Thyroid gland (tissue), 4 donors: ENCODE measurements around the gene CACNB4. TPM values are rescaled to one million over a fixed set of nuclear protein-coding genes. Genes with fewer than 3 reads are reported as not detected.

Source experiments
- DNase-seq, 2 donors: peaks; one replicate each; pipeline ENCODE4 v3.0.0-alpha.2; 2019
- H3K27ac ChIP-seq, 3 donors: fragments of 200-600 bp; sonication (generic); 1 replicate in 2 of 3; 2 replicates in 1 of 3; pipeline ENCODE4 v1.5.1; 2016 to 2019; ENCODE audit warnings: mild to moderate bottlenecking in 1 of 3, moderate library complexity in 1 of 3
- H3K27me3 ChIP-seq: fragments of 200-600 bp; sonication (generic); one replicate; pipeline ENCODE4 v1.5.1; 2019
- H3K36me3 ChIP-seq, 2 donors: fragments of 200-600 bp; sonication (generic); one replicate each; pipeline ENCODE4 v1.5.1; 2016 to 2019
- H3K4me1 ChIP-seq, 2 donors: fragments of 200-600 bp; sonication (generic); one replicate each; pipeline ENCODE4 v1.5.1; 2017 to 2019
- H3K4me3 ChIP-seq, 3 donors: fragments of 200-600 bp; sonication (generic); replicated peaks in 1 of 3; 1 replicate in 2 of 3; 2 replicates in 1 of 3; pipeline ENCODE4 v1.5.1; 2016; ENCODE audit warnings: mild to moderate bottlenecking in 1 of 3
- H3K9me3 ChIP-seq: fragments of 200-600 bp; sonication (generic); one replicate; pipeline ENCODE4 v1.5.1; 2017
- CTCF ChIP-seq, 6 experiments: fragments of 200-600 bp in 3 of 6; fragments of 450-650 bp in 3 of 6; sonication (generic) in 3 of 6; IDR thresholded peaks; one replicate each; pipeline ENCODE4 v1.5.1; 2016 to 2019; ENCODE audit warnings: antibody characterized with exemption in 6 of 6, mild to moderate bottlenecking in 2 of 6, inconsistent platforms in 1 of 6, moderate library complexity in 1 of 6
- POLR2A ChIP-seq, 2 donors: fragments of 450-650 bp; IDR thresholded peaks; one replicate each; pipeline ENCODE4 v1.6.1; 2017; ENCODE audit warnings: antibody characterized with exemption in 2 of 2, mild to moderate bottlenecking in 2 of 2, moderate library complexity in 1 of 2
- WGBS, 2 donors: methylation state at CpG; one replicate each; pipeline ENCODE4 v1.1.5; 2017; 5-methylcytosine and 5-hydroxymethylcytosine counted together
- intact Hi-C: fragments of 100-400 bp; cut with DNase I; formaldehyde crosslinking; loops from one replicate; pipeline ENCODE4 v1.15.1; 2023
- total RNA-seq, 4 donors: library from RNA; depleted of rRNA; stranded (reverse); fragments of >200 nt; gene quantifications; one replicate each; pipeline ENCODE4 v1.2.3, GENCODE V29; 2016

CACNB4 gene
- total RNA-seq, 4 donors from 2014 or later: 3.0 to 3.6 (median 3.2) TPM

GRCh38 chr2:151840216-151841046, 258.4 kb downstream of the CACNB4 start:
- 82 to 83% methylated on average over 5 of the region's 5 CpGs for WGBS, 2 donors
- Histone ChIP-seq H3K27me3 (no peaks in the 10 kb centered on the region), H3K9me3 (no peaks in the 10 kb centered on the region), H3K4me3 (no peak overlapping the region), H3K36me3 (no peaks in the 10 kb centered on the region), H3K27ac (no peak overlapping the region), H3K4me1 (no peaks in the 10 kb centered on the region)
- no peak for DNase-seq
- no peak for TF ChIP-seq POLR2A (IDR thresholded peaks at IDR 0.05)
- no peak for TF ChIP-seq CTCF (IDR thresholded peaks at IDR 0.05)
- intact Hi-C loops: no loop called here

GRCh38 chr2:151837926-151838325, 260.9 kb downstream of the CACNB4 start:
- no peak overlapping the region for H3K27ac ChIP-seq
- H3K27me3 ChIP-seq: no peaks in the 10 kb centered on the region
- intact Hi-C loops: no loop called here
- no peaks in the 10 kb centered on the region for H3K4me1 ChIP-seq
- H3K9me3 ChIP-seq: no peaks in the 10 kb centered on the region
- no peak for DNase-seq
- H3K4me3 ChIP-seq: no peak overlapping the region
- H3K36me3 ChIP-seq: no peaks in the 10 kb centered on the region
- 89 to 90% methylated on average over 3 of the region's 3 CpGs for WGBS, 2 donors
- TF ChIP-seq POLR2A (IDR thresholded peaks at IDR 0.05): no peak
- TF ChIP-seq CTCF (IDR thresholded peaks at IDR 0.05): no peak

GRCh38 chr2:151833984-151834383, 264.9 kb downstream of the CACNB4 start:
- H3K27ac ChIP-seq: no peak overlapping the region
- no peak overlapping the region for H3K4me3 ChIP-seq
- H3K4me1 ChIP-seq: no peaks in the 10 kb centered on the region
- TF ChIP-seq CTCF (IDR thresholded peaks at IDR 0.05) (no peak), POLR2A (IDR thresholded peaks at IDR 0.05) (no peak)
- intact Hi-C loops: no loop called here
- 82 to 94% methylated on average over 3 of the region's 3 CpGs for WGBS, 2 donors
- H3K9me3 ChIP-seq: no peaks in the 10 kb centered on the region
- no peaks in the 10 kb centered on the region for H3K36me3 ChIP-seq
- DNase-seq: no peak
- H3K27me3 ChIP-seq: no peaks in the 10 kb centered on the region

- H3K27ac ChIP-seq: no peak overlapping the region
- H3K36me3 ChIP-seq: no peaks in the 10 kb centered on the region
- intact Hi-C loops: no loop called here
- no peaks in the 10 kb centered on the region for H3K27me3 ChIP-seq
- H3K4me1 ChIP-seq: peaks cover under 1 to 13% of the 10 kb centered on the region in 2 donors
- no peak overlapping the region for H3K4me3 ChIP-seq
- no peaks in the 10 kb centered on the region for H3K9me3 ChIP-seq
- DNase-seq: no peak
- TF ChIP-seq POLR2A (IDR thresholded peaks at IDR 0.05) (no peak), CTCF (IDR thresholded peaks at IDR 0.05) (no peak)
- 94 to 98% methylated on average over 2 of the region's 2 CpGs for WGBS, 2 donors
These were observed 267.9 kb downstream of the CACNB4 start for GRCh38 chr2:151830961-151831360.

GRCh38 chr2:151828890-151829324, 269.9 kb downstream of the CACNB4 start:
- intact Hi-C loops: no loop called here

More at GRCh38 chr2:151828890-151829324, 269.9 kb downstream of the CACNB4 start:
- peaks cover 16 to 21% of the 10 kb centered on the region in 2 donors for H3K4me1 ChIP-seq
- DNase-seq: no peak
- H3K27ac ChIP-seq: peak overlapping the region; percentile 56 to 87 (median 86)
- no peaks in the 10 kb centered on the region for H3K36me3 ChIP-seq
- H3K27me3 ChIP-seq: no peaks in the 10 kb centered on the region
- no peak for TF ChIP-seq CTCF (IDR thresholded peaks at IDR 0.05)
- TF ChIP-seq POLR2A (IDR thresholded peaks at IDR 0.05): no peak
- no peaks in the 10 kb centered on the region for H3K9me3 ChIP-seq
- H3K4me3 ChIP-seq: peak overlapping the region in 2 of 3 donors; percentile 33 to 91
- 89 to 90% methylated on average over 5 of the region's 5 CpGs for WGBS, 2 donors
